VCaP (cell line): Measurements from ENCODE around the gene TDP1.

Experiments used
- H3K27ac ChIP-seq: fragments of 450-650 bp; 2 replicates; pipeline ENCODE4 v1.5.1; 2017
- TF ChIP-seq, protein P1 (sequence below): fragments of 450-650 bp; conservative IDR thresholded peaks from 2 replicates; pipeline ENCODE4 v1.5.1; 2017; ENCODE audit warnings: mild to moderate bottlenecking, moderate library complexity

Gene TDP1

DNA sequence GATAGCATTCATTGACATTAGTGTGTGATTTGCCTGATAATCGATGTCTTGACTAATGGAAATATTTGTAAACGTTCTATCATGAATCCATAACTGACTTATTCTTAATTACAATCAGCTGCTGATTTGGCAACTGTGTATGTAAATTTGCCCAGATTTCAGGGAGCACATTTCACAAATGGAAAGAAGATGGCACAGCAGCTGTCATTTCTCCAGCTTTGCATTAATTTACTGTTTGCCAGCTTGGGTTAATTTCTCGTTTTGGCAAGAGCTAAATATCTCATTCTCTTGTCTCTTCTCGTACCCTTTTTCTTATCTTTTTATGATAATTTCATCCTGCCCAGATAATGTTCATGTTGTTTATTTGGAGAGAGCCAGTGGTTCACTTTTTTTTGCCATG, 22.9 kb downstream of the TDP1 start:
- TF ChIP-seq, protein P1, sequence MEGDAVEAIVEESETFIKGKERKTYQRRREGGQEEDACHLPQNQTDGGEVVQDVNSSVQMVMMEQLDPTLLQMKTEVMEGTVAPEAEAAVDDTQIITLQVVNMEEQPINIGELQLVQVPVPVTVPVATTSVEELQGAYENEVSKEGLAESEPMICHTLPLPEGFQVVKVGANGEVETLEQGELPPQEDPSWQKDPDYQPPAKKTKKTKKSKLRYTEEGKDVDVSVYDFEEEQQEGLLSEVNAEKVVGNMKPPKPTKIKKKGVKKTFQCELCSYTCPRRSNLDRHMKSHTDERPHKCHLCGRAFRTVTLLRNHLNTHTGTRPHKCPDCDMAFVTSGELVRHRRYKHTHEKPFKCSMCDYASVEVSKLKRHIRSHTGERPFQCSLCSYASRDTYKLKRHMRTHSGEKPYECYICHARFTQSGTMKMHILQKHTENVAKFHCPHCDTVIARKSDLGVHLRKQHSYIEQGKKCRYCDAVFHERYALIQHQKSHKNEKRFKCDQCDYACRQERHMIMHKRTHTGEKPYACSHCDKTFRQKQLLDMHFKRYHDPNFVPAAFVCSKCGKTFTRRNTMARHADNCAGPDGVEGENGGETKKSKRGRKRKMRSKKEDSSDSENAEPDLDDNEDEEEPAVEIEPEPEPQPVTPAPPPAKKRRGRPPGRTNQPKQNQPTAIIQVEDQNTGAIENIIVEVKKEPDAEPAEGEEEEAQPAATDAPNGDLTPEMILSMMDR = no peak
- no peak overlapping the region for H3K27ac ChIP-seq

DNA sequence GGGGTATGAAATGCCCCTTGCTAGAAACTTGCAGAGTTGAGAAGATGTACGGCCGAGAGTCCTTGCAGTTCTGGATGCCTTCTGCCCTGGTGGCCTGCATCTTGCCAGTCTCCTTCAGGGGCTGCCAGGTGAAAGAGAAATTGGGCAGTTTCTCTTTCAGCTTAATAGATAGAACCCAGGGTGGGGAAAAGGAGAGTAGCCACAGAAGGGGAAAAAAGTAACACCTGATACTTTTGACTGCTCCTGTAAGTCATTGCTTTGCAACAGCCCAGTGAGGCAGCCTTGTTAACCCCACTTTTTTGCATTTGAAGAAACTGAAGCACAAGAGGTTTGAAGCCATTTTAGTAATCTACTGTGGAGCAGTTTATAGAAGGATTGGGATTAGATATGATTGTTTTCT, 27.6 kb downstream of the TDP1 start:
- H3K27ac ChIP-seq = no peak overlapping the region
- TF ChIP-seq, protein P1 = no peak

DNA sequence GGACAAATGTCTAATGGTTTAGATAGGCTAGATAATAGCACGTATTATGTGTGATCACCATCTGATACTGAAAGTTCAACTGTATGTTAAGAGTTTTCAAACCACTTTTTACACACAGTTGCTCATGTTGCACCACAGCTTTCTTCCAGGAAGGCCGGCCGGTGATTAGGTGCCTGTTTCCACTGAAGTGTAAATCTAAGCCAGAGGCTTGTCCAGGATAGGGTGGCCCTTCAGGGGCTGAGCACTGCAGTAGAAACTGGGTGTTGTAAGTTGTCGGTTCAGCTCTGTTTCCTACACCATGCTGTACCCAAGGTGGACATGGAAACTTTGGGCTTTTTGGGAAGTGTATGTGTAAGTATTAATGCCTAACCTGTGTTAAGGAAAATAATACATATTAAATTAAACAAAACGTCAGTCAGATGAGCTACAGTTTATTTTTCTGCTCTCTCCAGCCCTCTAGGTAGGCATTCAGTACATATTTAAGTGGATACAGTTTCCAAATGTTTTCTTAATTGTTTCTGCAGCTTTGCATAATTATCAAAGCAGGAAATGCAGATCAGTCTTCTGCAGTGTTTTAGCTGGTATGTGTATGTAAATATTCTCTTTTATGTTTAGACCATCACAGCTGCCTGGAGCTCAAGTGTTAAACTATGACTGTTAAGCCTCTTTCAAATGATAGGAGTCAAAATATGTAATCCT, 30.9 kb downstream of the TDP1 start:
- H3K27ac ChIP-seq = no peak overlapping the region
- TF ChIP-seq, protein P1 = no peak

DNA sequence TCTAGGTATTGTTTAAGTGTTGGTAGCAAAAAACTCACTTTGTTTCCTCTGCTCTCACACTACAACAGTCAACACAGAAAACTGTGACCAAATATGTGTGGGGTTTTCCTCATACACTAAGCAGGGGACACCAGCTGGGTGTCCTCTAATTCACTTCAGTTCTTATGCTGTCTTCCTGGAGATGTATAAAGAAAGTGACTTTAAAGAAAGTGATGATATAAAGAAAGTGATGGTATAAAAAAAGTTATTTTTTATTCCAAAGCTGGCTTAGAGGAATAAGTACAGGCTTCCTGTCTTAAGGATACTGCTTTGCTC, 31.4 kb downstream of the TDP1 start:
- no peak overlapping the region for H3K27ac ChIP-seq
- TF ChIP-seq, protein P1 = no peak

DNA sequence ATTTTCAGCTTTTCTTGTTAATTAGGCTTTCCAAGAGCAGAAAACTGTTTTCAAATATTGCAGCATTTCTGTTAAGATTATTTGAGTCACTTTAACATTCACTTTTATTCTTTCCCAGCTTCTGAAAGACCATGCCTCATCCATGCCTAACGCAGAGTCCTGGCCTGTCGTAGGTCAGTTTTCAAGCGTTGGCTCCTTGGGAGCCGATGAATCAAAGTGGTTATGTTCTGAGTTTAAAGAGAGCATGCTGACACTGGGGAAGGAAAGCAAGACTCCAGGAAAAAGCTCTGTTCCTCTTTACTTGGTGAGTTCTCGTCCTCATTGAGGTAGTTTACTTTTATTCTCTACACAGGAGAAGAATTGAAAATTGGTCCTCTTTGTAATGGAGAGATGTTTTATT, 33.1 kb downstream of the TDP1 start:
- TF ChIP-seq, protein P1 = no peak
- no peak overlapping the region for H3K27ac ChIP-seq

DNA sequence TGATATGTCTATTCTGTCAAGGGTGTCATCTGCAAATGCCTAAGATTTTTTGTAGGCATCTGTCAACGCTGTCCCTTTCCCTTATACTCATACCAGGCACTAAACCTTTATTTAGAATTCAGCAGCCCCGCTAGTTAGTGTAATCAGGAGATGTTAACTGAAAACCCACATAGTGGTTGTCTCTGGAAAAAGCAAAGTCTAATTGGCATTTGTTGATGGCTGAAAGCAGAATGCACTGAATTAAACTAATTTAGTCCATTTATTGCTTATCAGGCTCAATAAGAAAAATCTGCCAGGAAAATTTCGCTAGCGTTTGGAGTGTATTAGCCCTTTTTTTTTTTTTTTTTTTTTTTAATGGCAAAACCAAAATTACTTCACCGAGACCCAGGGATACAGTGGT, 34.5 kb downstream of the TDP1 start:
- no peak overlapping the region for H3K27ac ChIP-seq

DNA sequence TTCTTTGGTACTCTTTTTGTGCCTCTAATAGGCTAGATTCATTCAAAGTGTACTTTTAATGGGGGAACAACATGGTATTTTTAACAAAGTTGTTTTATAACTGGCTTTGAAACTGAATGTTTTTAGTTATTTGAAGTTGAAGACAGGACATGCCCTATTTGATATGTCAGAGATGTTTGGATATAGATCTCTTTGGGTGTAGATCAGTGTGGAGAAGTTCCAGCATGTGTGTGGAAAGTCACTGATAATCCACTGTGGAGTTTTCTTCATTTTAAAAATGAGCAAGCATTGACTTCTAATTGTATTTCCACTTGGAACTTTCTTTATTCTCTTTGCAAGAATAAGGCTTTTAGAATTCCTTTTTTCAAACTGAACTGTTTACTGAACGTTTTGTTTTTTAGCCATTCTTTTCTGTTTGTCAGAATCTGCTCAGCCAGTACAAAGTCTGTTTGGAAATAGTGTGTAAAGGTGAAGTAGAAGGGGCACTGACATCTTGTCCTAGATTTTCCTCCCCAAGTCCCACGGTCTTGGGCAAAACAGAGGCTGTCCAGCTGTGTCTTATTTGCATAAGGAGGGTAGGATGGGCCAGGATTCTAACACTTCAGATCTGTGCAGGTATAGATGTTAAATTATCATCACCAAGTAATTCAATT, 35.0 kb downstream of the TDP1 start:
- TF ChIP-seq, protein P1 = no peak
- no peak overlapping the region for H3K27ac ChIP-seq

More for the DNA sequence above, 34.5 kb downstream of the TDP1 start:
- TF ChIP-seq, protein P1 = no peak
